T-cell (primary cell): ENCODE data around the gene MRTFA. TPM values are rescaled to one million over a fixed set of nuclear protein-coding genes. Genes with fewer than 3 reads are reported as not detected.

Source experiments
- ATAC-seq, 4 experiments: fragments of 200-7000 bp in 3 of 4; fragments of 150-1000 bp in 1 of 4; cut with Tn5 transposase; replicated peaks in 1 of 4; 1 replicate in 3 of 4; 2 replicates in 1 of 4; pipeline ENCODE4 v1.10.0; 2021; ENCODE audit warnings: moderate library complexity in 3 of 4, mild to moderate bottlenecking in 2 of 4, moderate number of reproducible peaks in 1 of 4
- CTCF ChIA-PET, 2 donors: fragments of 300-600 bp; sonication (Branson Sonifier 250); formaldehyde crosslinking; loops; one replicate each; lab custom pipeline; 2022; ENCODE audit warnings: antibody characterized with exemption in 2 of 2; lab: Charles Lee
- POLR2A ChIA-PET, 2 donors: fragments of 300-600 bp; sonication (Branson Sonifier 250); formaldehyde crosslinking; loops; one replicate each; lab custom pipeline; 2022; ENCODE audit warnings: antibody characterized with exemption in 2 of 2; lab: Charles Lee
- DNase-seq, 35 experiments: peaks; one replicate each; pipeline versions ENCODE4 v3.0.0 to v3.0.0-alpha.2; 2013 to 2023
- H3K27ac ChIP-seq: one replicate; pipeline ENCODE4 v1.5.1; 2013; ENCODE audit warnings: low read length
- H3K27me3 ChIP-seq, 2 experiments: replicated peaks in 1 of 2; 1 replicate in 1 of 2; 2 replicates in 1 of 2; pipeline versions ENCODE4 v1.6.1 to v1.7.0; 2013; ENCODE audit warnings: low read length in 1 of 2, mixed read lengths in 1 of 2; ENCODE audit not compliant: control insufficient read depth in 2 of 2, insufficient read depth in 2 of 2; ENCODE audit errors: extremely low read depth in 1 of 2
- H3K36me3 ChIP-seq, 2 donors: 1 replicate in 1 of 2; 2 replicates in 1 of 2; pipeline versions ENCODE4 v1.6.1 to v1.7.0; 2013; ENCODE audit warnings: low read length in 1 of 2; ENCODE audit not compliant: control insufficient read depth in 2 of 2, insufficient read depth in 1 of 2; ENCODE audit errors: extremely low read depth in 1 of 2
- H3K4me1 ChIP-seq, 2 experiments: 1 replicate in 1 of 2; 2 replicates in 1 of 2; pipeline versions ENCODE4 v1.6.1 to v1.7.0; 2013; ENCODE audit warnings: low read length in 2 of 2, mixed read lengths in 1 of 2; ENCODE audit not compliant: insufficient read depth in 2 of 2, control insufficient read depth in 1 of 2; ENCODE audit errors: extremely low read depth in 1 of 2
- H3K4me3 ChIP-seq, 2 donors: 1 replicate in 1 of 2; 2 replicates in 1 of 2; pipeline versions ENCODE4 v1.5.1 to v1.7.0; 2013; ENCODE audit warnings: mild to moderate bottlenecking in 2 of 2, low read length in 1 of 2, moderate library complexity in 1 of 2; ENCODE audit not compliant: control insufficient read depth in 1 of 2; ENCODE audit errors: extremely low read depth in 1 of 2
- H3K9me3 ChIP-seq: 2 replicates; pipeline ENCODE4 v1.7.0; 2013
- H3K27ac Mint-ChIP-seq, 2 donors: one replicate each; pipeline ENCODE4 v1.8.0; 2020 to 2021; ENCODE audit warnings: mild to moderate bottlenecking in 2 of 2, mixed read lengths in 2 of 2
- H3K27me3 Mint-ChIP-seq, 2 donors: one replicate each; pipeline ENCODE4 v1.8.0; 2021 to 2022; ENCODE audit warnings: mixed read lengths in 2 of 2
- H3K36me3 Mint-ChIP-seq: one replicate; pipeline ENCODE4 v1.8.0; 2021; ENCODE audit warnings: mixed read lengths
- H3K4me1 Mint-ChIP-seq, 3 donors: one replicate each; pipeline ENCODE4 v1.8.0; 2020 to 2022; ENCODE audit warnings: mixed read lengths in 3 of 3, mild to moderate bottlenecking in 1 of 3
- H3K4me3 Mint-ChIP-seq, 3 donors: one replicate each; pipeline ENCODE4 v1.8.0; 2020 to 2022; ENCODE audit warnings: mild to moderate bottlenecking in 3 of 3, mixed read lengths in 3 of 3, moderate library complexity in 3 of 3
- H3K9me3 Mint-ChIP-seq, 3 donors: one replicate each; pipeline ENCODE4 v1.8.0; 2020 to 2022; ENCODE audit warnings: mixed read lengths in 3 of 3
- WGBS: methylation state at CpG from one replicate; pipeline ENCODE4 v1.1.5; 2013; ENCODE audit warnings: missing lambda C conversion rate; ENCODE audit not compliant: insufficient coverage; 5-methylcytosine and 5-hydroxymethylcytosine counted together
- total RNA-seq, 35 experiments: library from RNA in 6 of 35; stranded (reverse) in 6 of 35; fragments of 120-200 nt in 1 of 35; gene quantifications; one replicate each; pipeline versions ENCODE4 v1.2.1 to v1.2.4 and lab custom pipeline; 2013 to 2026

MRTFA gene
- total RNA-seq, 5 donors from 2014 or later (not counting 1 experiment from before 2014, with no cell fraction given), result 81.9 to 118 (median 114) TPM

- peaks cover 0 to 3% of the 10 kb centered on the region in 2 experiments for H3K4me1 ChIP-seq
- peaks cover 0 to 10% of the 10 kb centered on the region in 2 experiments for H3K27me3 ChIP-seq
- no peaks in the 10 kb centered on the region for H3K9me3 ChIP-seq
- POLR2A ChIA-PET, result no interaction called here
- H3K4me3 ChIP-seq, result no peak overlapping the region
- H3K27me3 Mint-ChIP-seq, result peaks cover 0 to 3% of the 10 kb centered on the region in 2 donors
- no peaks in the 10 kb centered on the region for H3K36me3 ChIP-seq
- CTCF ChIA-PET, result interaction anchor here (0.6 to 1.1 kb wide), 2 partner anchors 9 to 81 kb away, joined by 3 read pairs; no protein-coding TSS in a partner anchor
- no peak for DNase-seq
- H3K36me3 Mint-ChIP-seq, result no peaks in the 10 kb centered on the region
- ATAC-seq, result no peak
- peaks cover 2 to 6% (median 4%) of the 10 kb centered on the region in 3 donors for H3K4me1 Mint-ChIP-seq
- 92% methylated on average over 3 of the region's 4 CpGs for WGBS
- no peaks in the 10 kb centered on the region for H3K9me3 Mint-ChIP-seq
- no peak overlapping the region for H3K27ac Mint-ChIP-seq
- H3K4me3 Mint-ChIP-seq, result no peak overlapping the region
- H3K27ac ChIP-seq, result no peak overlapping the region
Measured at GRCh38 chr22:40674274-40674673, 37.8 kb upstream of the MRTFA start.

GRCh38 chr22:40673017-40673416, 36.5 kb upstream of the MRTFA start:
- H3K4me1 ChIP-seq, result no peaks in the 10 kb centered on the region
- CTCF ChIA-PET, result interaction anchor here in 1 of 2 donors (0.9 kb wide), 1 partner anchor 143 kb away, joined by 3 read pairs; no protein-coding TSS in a partner anchor
- H3K4me3 Mint-ChIP-seq, result no peak overlapping the region
- WGBS, result no CpG with 5 or more reads among the region's 4 CpGs
- POLR2A ChIA-PET, result interaction anchor here in 1 of 2 donors (0.6 kb wide), 1 partner anchor 78 kb away, joined by 3 read pairs; no protein-coding TSS in a partner anchor
- no peaks in the 10 kb centered on the region for H3K9me3 Mint-ChIP-seq
- H3K9me3 ChIP-seq, result no peaks in the 10 kb centered on the region
- no peaks in the 10 kb centered on the region for H3K27me3 ChIP-seq
- no peak overlapping the region for H3K27ac Mint-ChIP-seq
- H3K36me3 Mint-ChIP-seq, result no peaks in the 10 kb centered on the region
- peaks cover 10 to 14% (median 11%) of the 10 kb centered on the region in 3 donors for H3K4me1 Mint-ChIP-seq
- no peak overlapping the region for H3K27ac ChIP-seq
- ATAC-seq, result no peak
- DNase-seq, result no peak
- no peaks in the 10 kb centered on the region for H3K36me3 ChIP-seq
- H3K27me3 Mint-ChIP-seq, result no peaks in the 10 kb centered on the region
- no peak overlapping the region for H3K4me3 ChIP-seq

- CTCF ChIA-PET, result interaction anchor here in 1 of 2 donors (0.6 kb wide), 1 partner anchor 445 kb away, joined by 3 read pairs; no protein-coding TSS in a partner anchor
Measured at GRCh38 chr22:40671796-40672360, 35.4 kb upstream of the MRTFA start.

GRCh38 chr22:40671369-40671768, 34.9 kb upstream of the MRTFA start:
- Mint-ChIP-seq H3K4me3 (no peak overlapping the region), H3K9me3 (no peaks in the 10 kb centered on the region), H3K27ac (no peak overlapping the region), H3K27me3 (no peaks in the 10 kb centered on the region), H3K4me1 (peaks cover 10 to 14% (median 11%) of the 10 kb centered on the region in 3 donors), H3K36me3 (no peaks in the 10 kb centered on the region)
- Histone ChIP-seq H3K4me3 (no peak overlapping the region), H3K36me3 (no peaks in the 10 kb centered on the region), H3K4me1 (no peaks in the 10 kb centered on the region), H3K9me3 (no peaks in the 10 kb centered on the region), H3K27me3 (no peaks in the 10 kb centered on the region), H3K27ac (no peak overlapping the region)
- ChIA-PET POLR2A (no interaction called here), CTCF (interaction anchor here in 1 of 2 donors (0.6 kb wide), 1 partner anchor 444 kb away, joined by 3 read pairs; no protein-coding TSS in a partner anchor)
- ATAC-seq (no peak), DNase-seq (no peak)
- 97% methylated on average over 13 of the region's 13 CpGs for WGBS

More at GRCh38 chr22:40671796-40672360, 35.4 kb upstream of the MRTFA start:
- no peaks in the 10 kb centered on the region for H3K36me3 Mint-ChIP-seq
- no peaks in the 10 kb centered on the region for H3K9me3 Mint-ChIP-seq
- H3K4me3 ChIP-seq, result no peak overlapping the region
- no peak for DNase-seq
- no peak overlapping the region for H3K4me3 Mint-ChIP-seq
- no peaks in the 10 kb centered on the region for H3K36me3 ChIP-seq
- POLR2A ChIA-PET, result no interaction called here
- no peak overlapping the region for H3K27ac ChIP-seq
- H3K9me3 ChIP-seq, result no peaks in the 10 kb centered on the region
- no peaks in the 10 kb centered on the region for H3K27me3 Mint-ChIP-seq
- H3K27ac Mint-ChIP-seq, result no peak overlapping the region
- ATAC-seq, result no peak
- no peaks in the 10 kb centered on the region for H3K27me3 ChIP-seq
- no peaks in the 10 kb centered on the region for H3K4me1 ChIP-seq
- WGBS, result 97% methylated on average over 5 of the region's 7 CpGs
- H3K4me1 Mint-ChIP-seq, result peaks cover 10 to 14% (median 11%) of the 10 kb centered on the region in 3 donors

- Histone ChIP-seq H3K27me3 (no peaks in the 10 kb centered on the region), H3K36me3 (no peaks in the 10 kb centered on the region), H3K4me3 (no peak overlapping the region), H3K9me3 (no peaks in the 10 kb centered on the region), H3K4me1 (no peaks in the 10 kb centered on the region), H3K27ac (no peak overlapping the region)
- ATAC-seq (no peak), DNase-seq (no peak)
- WGBS, result no CpG with 5 or more reads among the region's 2 CpGs
- no peak overlapping the region for H3K4me3 Mint-ChIP-seq
- H3K36me3 Mint-ChIP-seq, result no peaks in the 10 kb centered on the region
- H3K9me3 Mint-ChIP-seq, result no peaks in the 10 kb centered on the region
- H3K27me3 Mint-ChIP-seq, result no peaks in the 10 kb centered on the region
- POLR2A ChIA-PET, result no interaction called here
- peaks cover 10 to 14% (median 11%) of the 10 kb centered on the region in 3 donors for H3K4me1 Mint-ChIP-seq
- no peak overlapping the region for H3K27ac Mint-ChIP-seq
- CTCF ChIA-PET, result interaction anchor here in 1 of 2 donors (0.5 to 0.8 kb wide), 2 partner anchors 24 to 792 kb away, joined by 3 to 4 read pairs; no protein-coding TSS in a partner anchor
Measured at GRCh38 chr22:40670058-40670457, 33.5 kb upstream of the MRTFA start.

GRCh38 chr22:40668611-40669411, 32.3 kb upstream of the MRTFA start:
- Mint-ChIP-seq H3K27ac (peak overlapping the region in 1 of 2 donors; percentile 86), H3K4me1 (peaks cover 10 to 14% (median 11%) of the 10 kb centered on the region in 3 donors), H3K36me3 (no peaks in the 10 kb centered on the region), H3K9me3 (no peaks in the 10 kb centered on the region), H3K27me3 (no peaks in the 10 kb centered on the region), H3K4me3 (no peak overlapping the region)
- Histone ChIP-seq H3K27me3 (peaks cover 0 to 2% of the 10 kb centered on the region in 2 experiments), H3K36me3 (no peaks in the 10 kb centered on the region), H3K9me3 (no peaks in the 10 kb centered on the region), H3K27ac (no peak overlapping the region), H3K4me1 (no peaks in the 10 kb centered on the region), H3K4me3 (no peak overlapping the region)
- ATAC-seq (peak in 2 of 4 experiments; percentile 41 to 52), DNase-seq (no peak)
- POLR2A ChIA-PET, result no interaction called here
- 83% methylated on average over 2 of the region's 11 CpGs for WGBS
- CTCF ChIA-PET, result no interaction called here
